ENCODE data around the gene HDGFL3. TPM values are rescaled to one million over a fixed set of nuclear protein-coding genes. Genes with fewer than 3 reads are reported as not detected.

The HDGFL3 gene
- total RNA-seq, 2 experiments from 2014 or later = 13.7 to 14.1 TPM

DNA sequence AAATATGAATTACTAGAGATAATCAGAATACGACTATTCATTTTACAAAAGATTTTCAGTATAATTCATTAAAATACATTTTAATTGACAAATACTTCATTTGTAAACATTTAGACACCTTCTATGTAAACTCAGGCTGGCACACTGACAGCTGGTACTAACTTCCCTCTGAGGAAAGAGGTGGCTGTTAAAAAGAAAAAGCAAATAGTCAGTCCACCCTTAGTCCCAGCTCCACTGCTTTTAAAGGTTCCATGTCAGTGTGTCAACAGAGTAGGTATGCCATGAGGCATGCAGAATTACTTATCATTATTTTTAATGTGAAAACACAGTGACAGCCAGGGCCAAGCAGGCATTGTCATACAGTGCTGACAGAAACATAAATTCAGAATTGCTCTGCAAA, 84.1 kb downstream of the HDGFL3 start:
- H3K4me1 Mint-ChIP-seq = peaks cover 2% of the 10 kb centered on the region
- no peaks in the 10 kb centered on the region for H3K27me3 Mint-ChIP-seq
- DNase-seq = no peak
- no peak overlapping the region for H3K4me3 Mint-ChIP-seq
- no peaks in the 10 kb centered on the region for H3K36me3 Mint-ChIP-seq
- no peaks in the 10 kb centered on the region for H3K9me3 Mint-ChIP-seq
- no peak overlapping the region for H3K27ac Mint-ChIP-seq

GRCh38 chr15:83119968-83120581, 87.5 kb downstream of the HDGFL3 start:
- Mint-ChIP-seq H3K4me1 (no peaks in the 10 kb centered on the region), H3K4me3 (no peak overlapping the region), H3K27ac (no peak overlapping the region), H3K9me3 (no peaks in the 10 kb centered on the region), H3K27me3 (no peaks in the 10 kb centered on the region), H3K36me3 (no peaks in the 10 kb centered on the region)
- no peak for DNase-seq

DNA sequence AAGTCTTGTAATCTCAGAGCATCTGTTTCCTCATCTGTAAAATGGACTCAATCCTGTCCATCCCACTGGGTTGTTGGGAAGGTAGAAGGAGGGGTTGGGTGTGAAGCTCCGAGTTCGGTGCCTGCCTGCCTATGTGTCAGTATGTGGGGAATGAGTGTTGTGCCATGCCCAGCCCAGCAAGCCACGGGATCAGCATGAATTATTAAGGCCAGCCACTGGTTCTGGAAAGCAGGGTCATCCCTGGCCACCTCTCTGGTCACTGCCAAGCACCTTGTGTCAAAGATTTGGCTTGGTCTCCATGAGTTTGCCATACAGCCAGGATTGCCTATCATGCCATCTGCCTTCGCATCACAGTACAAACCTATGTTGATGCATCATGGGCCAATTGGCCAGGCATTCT, 88.7 kb downstream of the HDGFL3 start:
- DNase-seq = no peak
- no peak overlapping the region for H3K27ac Mint-ChIP-seq
- H3K9me3 Mint-ChIP-seq = no peaks in the 10 kb centered on the region
- no peaks in the 10 kb centered on the region for H3K4me1 Mint-ChIP-seq
- no peaks in the 10 kb centered on the region for H3K27me3 Mint-ChIP-seq
- H3K36me3 Mint-ChIP-seq = no peaks in the 10 kb centered on the region
- no peak overlapping the region for H3K4me3 Mint-ChIP-seq

GRCh38 chr15:83118291-83118827, 89.3 kb downstream of the HDGFL3 start:
- Mint-ChIP-seq H3K27ac (no peak overlapping the region), H3K27me3 (no peaks in the 10 kb centered on the region), H3K36me3 (no peaks in the 10 kb centered on the region), H3K4me1 (no peaks in the 10 kb centered on the region), H3K4me3 (no peak overlapping the region), H3K9me3 (no peaks in the 10 kb centered on the region)
- DNase-seq = no peak

DNA sequence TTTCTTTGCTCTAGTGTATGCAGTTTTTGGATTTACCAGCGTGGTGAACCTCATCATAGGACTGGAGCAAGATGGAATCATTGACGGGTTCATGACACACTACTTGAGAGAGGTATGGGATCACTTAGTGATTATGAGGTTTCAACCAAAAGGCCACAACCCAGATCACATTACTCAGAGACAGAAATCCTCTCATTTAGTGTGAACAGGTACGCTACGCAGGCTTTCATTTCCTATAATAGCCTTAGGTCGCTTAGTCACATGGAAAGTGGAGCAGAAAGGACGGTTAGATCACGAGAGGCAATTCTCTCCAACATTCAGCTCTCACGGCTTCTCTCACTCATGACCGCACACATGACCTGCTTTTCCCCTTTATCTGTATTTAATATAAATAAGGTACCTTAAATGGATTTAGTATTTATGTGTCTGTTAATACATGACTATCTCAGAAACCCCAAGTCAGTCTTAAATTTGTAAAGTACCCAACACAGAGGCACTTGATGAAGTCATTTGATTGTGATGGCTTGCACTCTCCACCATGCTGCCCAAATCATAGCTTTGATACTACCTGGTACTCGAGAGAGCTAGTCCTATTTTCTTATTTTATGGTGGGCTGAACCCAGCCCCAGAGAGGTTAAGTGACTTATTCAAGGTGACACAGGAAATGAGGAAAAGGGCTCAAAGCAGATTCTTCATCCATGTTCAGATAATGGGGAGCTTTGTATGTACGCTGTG, 91.6 kb downstream of the HDGFL3 start:
- Mint-ChIP-seq H3K4me3 (no peak overlapping the region), H3K36me3 (no peaks in the 10 kb centered on the region), H3K27me3 (peaks cover 6% of the 10 kb centered on the region), H3K4me1 (no peaks in the 10 kb centered on the region), H3K9me3 (no peaks in the 10 kb centered on the region), H3K27ac (no peak overlapping the region)
- DNase-seq = no peak

GRCh38 chr15:83115410-83115809, 92.2 kb downstream of the HDGFL3 start:
- H3K36me3 Mint-ChIP-seq = no peaks in the 10 kb centered on the region
- DNase-seq = no peak
- peaks cover 8% of the 10 kb centered on the region for H3K27me3 Mint-ChIP-seq
- H3K27ac Mint-ChIP-seq = no peak overlapping the region
- no peaks in the 10 kb centered on the region for H3K9me3 Mint-ChIP-seq
- H3K4me1 Mint-ChIP-seq = no peaks in the 10 kb centered on the region
- no peak overlapping the region for H3K4me3 Mint-ChIP-seq

DNA sequence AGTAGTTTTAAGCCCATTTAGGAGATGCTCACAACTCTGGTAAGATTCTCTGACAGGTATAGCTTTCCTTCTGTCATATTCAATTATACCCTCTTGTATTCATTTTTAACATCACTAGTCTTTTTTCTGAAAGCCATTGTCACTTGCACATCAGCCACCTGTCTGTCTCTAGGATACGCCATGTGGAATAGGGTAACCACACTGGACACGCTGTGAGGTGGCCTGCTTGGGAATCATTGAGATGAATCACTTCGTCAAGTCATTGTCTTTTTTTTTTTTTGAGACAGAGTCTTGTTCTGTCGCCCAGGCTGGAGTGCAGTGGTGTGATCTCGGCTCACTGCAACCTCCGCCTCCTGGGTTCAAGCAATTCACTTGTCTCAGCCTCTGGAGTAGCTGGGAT, 92.8 kb downstream of the HDGFL3 start:
- H3K36me3 Mint-ChIP-seq = no peaks in the 10 kb centered on the region
- no peak for DNase-seq
- no peak overlapping the region for H3K27ac Mint-ChIP-seq
- no peak overlapping the region for H3K4me3 Mint-ChIP-seq
- H3K9me3 Mint-ChIP-seq = no peaks in the 10 kb centered on the region
- peaks cover 13% of the 10 kb centered on the region for H3K27me3 Mint-ChIP-seq
- H3K4me1 Mint-ChIP-seq = no peaks in the 10 kb centered on the region

GRCh38 chr15:83113881-83114674, 93.5 kb downstream of the HDGFL3 start:
- no peaks in the 10 kb centered on the region for H3K36me3 Mint-ChIP-seq
- no peak overlapping the region for H3K27ac Mint-ChIP-seq
- H3K27me3 Mint-ChIP-seq = peaks cover 21% of the 10 kb centered on the region
- peaks cover 1% of the 10 kb centered on the region for H3K4me1 Mint-ChIP-seq
- H3K9me3 Mint-ChIP-seq = no peaks in the 10 kb centered on the region
- DNase-seq = no peak
- H3K4me3 Mint-ChIP-seq = no peak overlapping the region

GRCh38 chr15:83112956-83113299, 94.7 kb downstream of the HDGFL3 start:
- no peak for DNase-seq
- Mint-ChIP-seq H3K9me3 (no peaks in the 10 kb centered on the region), H3K4me1 (peaks cover 11% of the 10 kb centered on the region), H3K4me3 (no peak overlapping the region), H3K36me3 (no peaks in the 10 kb centered on the region), H3K27me3 (peaks cover 31% of the 10 kb centered on the region), H3K27ac (no peak overlapping the region)

DNA sequence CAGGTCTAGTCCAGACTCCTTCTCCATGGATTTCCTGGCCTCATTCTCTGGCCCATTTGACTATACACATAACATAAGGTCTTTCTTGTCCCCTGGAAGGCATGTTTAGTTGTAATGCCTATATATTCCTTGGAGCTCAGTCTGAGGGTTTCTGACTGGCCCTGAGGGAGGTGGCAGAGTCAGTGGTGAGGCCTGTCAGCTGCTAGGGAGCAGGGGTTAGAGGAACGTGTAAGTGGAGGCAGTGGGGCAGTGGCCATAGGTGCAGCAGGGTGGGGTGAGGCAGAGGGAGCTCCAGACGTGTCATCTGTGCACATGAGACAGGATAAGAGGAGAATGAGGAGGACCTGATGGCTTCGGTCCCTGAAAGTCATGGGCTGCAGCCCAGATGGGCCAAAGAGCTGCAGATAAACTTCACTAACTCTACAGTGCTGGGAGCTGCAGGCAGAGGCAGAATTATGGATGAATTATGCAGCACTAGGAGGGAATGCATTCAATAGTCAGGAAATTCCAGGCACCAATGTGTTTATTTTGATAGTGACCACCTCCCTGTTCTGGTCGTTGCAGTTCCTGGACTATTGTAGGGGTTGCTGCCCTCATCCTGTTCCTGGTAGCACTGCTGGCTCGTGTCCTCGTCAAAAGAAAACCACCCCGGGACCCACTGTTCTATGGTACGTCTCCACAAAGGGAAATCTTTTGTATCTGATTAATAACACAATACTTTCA, 95.2 kb downstream of the HDGFL3 start:
- DNase-seq = no peak
- Mint-ChIP-seq H3K36me3 (no peaks in the 10 kb centered on the region), H3K4me3 (no peak overlapping the region), H3K4me1 (peaks cover 11% of the 10 kb centered on the region), H3K9me3 (no peaks in the 10 kb centered on the region), H3K27me3 (peaks cover 31% of the 10 kb centered on the region), H3K27ac (no peak overlapping the region)

- Mint-ChIP-seq H3K36me3 (no peaks in the 10 kb centered on the region), H3K4me3 (no peak overlapping the region), H3K27ac (no peak overlapping the region), H3K4me1 (peaks cover 16% of the 10 kb centered on the region), H3K27me3 (peaks cover 37% of the 10 kb centered on the region), H3K9me3 (no peaks in the 10 kb centered on the region)
- DNase-seq = no peak
Measured at GRCh38 chr15:83111149-83111548, 96.5 kb downstream of the HDGFL3 start.

- no peak overlapping the region for H3K27ac Mint-ChIP-seq
- H3K4me1 Mint-ChIP-seq = peaks cover 16% of the 10 kb centered on the region
- H3K4me3 Mint-ChIP-seq = no peak overlapping the region
- peaks cover 43% of the 10 kb centered on the region for H3K27me3 Mint-ChIP-seq
- DNase-seq = no peak
- no peaks in the 10 kb centered on the region for H3K36me3 Mint-ChIP-seq
- H3K9me3 Mint-ChIP-seq = no peaks in the 10 kb centered on the region
Measured at GRCh38 chr15:83110381-83110780, 97.2 kb downstream of the HDGFL3 start.

DNA sequence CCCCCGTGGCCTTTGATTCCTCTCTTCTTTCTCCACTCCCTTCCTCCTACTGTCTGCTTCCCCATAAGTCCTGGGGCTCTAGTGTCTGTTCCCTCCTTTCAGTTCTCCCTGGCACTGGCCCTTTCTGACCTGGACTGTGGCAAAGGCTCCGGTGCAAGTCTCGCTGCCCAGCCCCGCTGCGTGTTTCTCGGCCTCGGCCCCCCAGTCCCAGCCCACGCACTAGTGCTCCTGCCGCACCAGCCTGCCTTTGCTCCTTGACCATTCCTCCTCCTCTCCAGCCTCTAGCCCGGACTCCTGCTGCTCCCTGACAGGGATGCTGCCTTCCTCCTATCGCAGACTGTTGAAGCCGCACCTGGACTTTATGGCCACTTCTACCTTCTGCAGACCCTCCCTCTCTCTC, 98.1 kb downstream of the HDGFL3 start:
- no peak overlapping the region for H3K4me3 Mint-ChIP-seq
- H3K36me3 Mint-ChIP-seq = no peaks in the 10 kb centered on the region
- DNase-seq = no peak
- H3K27me3 Mint-ChIP-seq = peaks cover 49% of the 10 kb centered on the region
- no peaks in the 10 kb centered on the region for H3K9me3 Mint-ChIP-seq
- peaks cover 16% of the 10 kb centered on the region for H3K4me1 Mint-ChIP-seq
- no peak overlapping the region for H3K27ac Mint-ChIP-seq

DNA sequence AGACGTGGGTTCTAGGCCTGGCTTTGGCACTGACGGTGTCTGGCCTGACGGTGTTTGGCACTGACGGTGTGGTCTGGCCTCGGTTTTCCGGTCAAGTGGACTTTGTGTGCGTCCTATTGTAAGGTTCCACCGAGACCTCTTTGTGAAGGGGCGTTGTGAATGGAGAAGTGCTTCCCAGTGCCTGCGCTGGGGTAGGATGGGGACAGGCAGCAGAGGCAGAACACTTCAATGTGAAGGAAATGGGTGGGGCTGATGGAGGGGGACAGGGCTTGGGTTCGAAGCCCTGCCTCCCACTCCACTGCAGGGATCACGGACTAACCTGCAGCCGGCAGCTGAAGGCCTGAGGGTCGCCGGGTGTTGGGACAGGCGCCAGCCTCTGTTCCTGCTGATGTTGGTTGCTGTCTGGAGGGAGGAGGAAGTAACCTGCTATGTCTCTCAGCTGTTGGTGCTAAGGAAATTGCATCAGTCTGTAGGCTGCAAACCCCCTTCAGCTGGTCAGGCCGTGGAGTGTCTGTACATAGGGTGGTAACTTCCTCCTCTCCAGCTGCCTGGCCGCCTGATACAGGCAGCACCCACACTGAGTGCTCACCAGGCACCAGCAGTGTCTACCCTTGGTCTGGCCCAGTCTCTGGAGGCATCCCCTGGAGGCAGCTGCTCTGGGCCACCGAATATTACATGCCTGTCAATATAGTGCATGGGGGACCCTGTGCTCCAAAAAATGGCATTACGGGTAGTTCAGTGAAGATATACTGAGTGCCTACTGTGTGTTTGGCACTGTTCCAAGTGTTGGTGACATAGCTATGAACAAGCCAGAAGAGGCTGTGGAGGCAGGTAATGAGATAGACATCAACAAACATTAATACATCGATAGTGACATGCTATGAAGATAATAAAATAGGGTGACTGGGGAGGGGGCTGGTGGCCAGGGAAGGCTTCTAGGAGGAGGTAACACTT, 99.1 kb downstream of the HDGFL3 start:
- peak; percentile 26 for DNase-seq
- Mint-ChIP-seq H3K27ac (peak overlapping the region; percentile 73), H3K4me1 (peaks cover 16% of the 10 kb centered on the region), H3K36me3 (no peaks in the 10 kb centered on the region), H3K27me3 (peaks cover 59% of the 10 kb centered on the region), H3K9me3 (no peaks in the 10 kb centered on the region), H3K4me3 (peak overlapping the region; percentile 83)
